HCT116 (cell line): ENCODE data around the gene FLRT1. TPM values are rescaled to one million over a fixed set of nuclear protein-coding genes. Genes with fewer than 3 reads are reported as not detected.

Experiments used
- ATAC-seq: fragments of 200-7000 bp; cut with Tn5 transposase; 2 replicates; pipeline ENCODE4 v1.9.1; 2020; ENCODE audit warnings: mild to moderate bottlenecking, moderate library complexity
- BruUV-seq: library from RNA; stranded (reverse); fragments of 400-500 nt; replicated peaks from 2 replicates; lab custom pipeline; 2021; lab: Mats Ljungman, UMichigan
- CTCF ChIA-PET: fragments of 300-600 bp; sonication (Branson Sonifier 250); formaldehyde crosslinking; loops from one replicate; lab custom pipeline; 2021; ENCODE audit warnings: antibody characterized with exemption; lab: Charles Lee
- POLR2A ChIA-PET: fragments of 300-600, 350-600 bp; sonication (Branson Sonifier 250); formaldehyde crosslinking; loops from one replicate; lab custom pipeline; 2021; ENCODE audit warnings: antibody characterized with exemption; lab: Charles Lee
- RAD21 ChIA-PET, 2 experiments: fragments of 300-600 bp; sonication (Branson Sonifier 250); formaldehyde crosslinking; loops; one replicate each; lab custom pipeline; 2023; ENCODE audit warnings: low total read pairs in 2 of 2; ENCODE audit not compliant: uncharacterized antibody in 2 of 2, unreplicated experiment in 2 of 2, low non-redundant PET in 1 of 2; lab: Charles Lee
- DNase-seq: peaks from one replicate; pipeline ENCODE4 v3.0.0-alpha.2; 2010; ENCODE audit warnings: low read depth, low spot score
- H2AFZ ChIP-seq: fragments of 200-600 bp; shearing (Covaris generic), sonication (generic); 2 replicates; pipeline ENCODE4 v1.6.1; 2017; ENCODE audit warnings: low read depth, mixed run types, mixed read lengths, antibody characterized with exemption, low read length; ENCODE audit not compliant: poor library complexity, severe bottlenecking
- H3K27ac ChIP-seq: 2 replicates; pipeline ENCODE4 v1.5.1; 2012; ENCODE audit warnings: low read depth, low read length
- H3K27me3 ChIP-seq: fragments of 200-600 bp; sonication (generic); 2 replicates; pipeline ENCODE4 v1.6.1; 2016; ENCODE audit warnings: mixed run types, low read length, mixed read lengths; ENCODE audit not compliant: insufficient read depth
- H3K36me3 ChIP-seq, 2 experiments: fragments of 200-500 bp in 1 of 2; fragments of 200-600 bp in 1 of 2; sonication (Bioruptor generic) in 1 of 2; sonication (generic) in 1 of 2; 2 replicates each; pipeline versions ENCODE4 v1.5.1 to v1.6.1; 2014 to 2016; ENCODE audit warnings: low read length in 2 of 2, inconsistent platforms in 1 of 2, mixed read lengths in 1 of 2, mixed run types in 1 of 2; ENCODE audit not compliant: insufficient read depth in 2 of 2, control insufficient read depth in 1 of 2
- H3K4me1 ChIP-seq, 2 experiments: fragments of 200-600 bp in 1 of 2; sonication (generic) in 1 of 2; 2 replicates each; pipeline versions ENCODE4 v1.5.1 to v1.6.1; 2012 to 2017; ENCODE audit warnings: low read length in 2 of 2, inconsistent platforms in 1 of 2, mild to moderate bottlenecking in 1 of 2, mixed read lengths in 1 of 2, mixed run types in 1 of 2, moderate library complexity in 1 of 2; ENCODE audit not compliant: insufficient read depth in 2 of 2, control insufficient read depth in 1 of 2
- H3K4me2 ChIP-seq: fragments of 200-600 bp; sonication (generic); 2 replicates; pipeline ENCODE4 v1.6.1; 2017; ENCODE audit warnings: mixed run types, low read length, mixed read lengths
- H3K4me3 ChIP-seq, 2 experiments: fragments of 200-600 bp in 1 of 2; sonication (generic) in 1 of 2; replicated peaks in 1 of 2; 2 replicates each; pipeline ENCODE4 v1.5.1; 2011 to 2016; ENCODE audit warnings: low read length in 2 of 2, control low read depth in 1 of 2, low read depth in 1 of 2, mild to moderate bottlenecking in 1 of 2, mixed read lengths in 1 of 2, mixed run types in 1 of 2
- H3K79me2 ChIP-seq: fragments of 200-600 bp; sonication (generic); 2 replicates; pipeline ENCODE4 v1.6.1; 2017; ENCODE audit warnings: mild to moderate bottlenecking, mixed run types, low read length, moderate library complexity, mixed read lengths; ENCODE audit not compliant: insufficient read depth
- H3K9ac ChIP-seq: fragments of 200-600 bp; sonication (generic); 2 replicates; pipeline ENCODE4 v1.6.1; 2016; ENCODE audit warnings: low read length, mixed read lengths
- H3K9me2 ChIP-seq: fragments of 200-600 bp; sonication (generic), shearing (Covaris generic); 2 replicates; pipeline ENCODE4 v1.6.1; 2017; ENCODE audit warnings: mixed run types, mild to moderate bottlenecking, moderate library complexity; ENCODE audit not compliant: insufficient read depth
- H3K9me3 ChIP-seq, 2 experiments: fragments of 200-500 bp in 1 of 2; fragments of 200-600 bp in 1 of 2; sonication (Bioruptor generic) in 1 of 2; sonication (generic) in 1 of 2; 2 replicates each; pipeline ENCODE4 v1.6.1; 2014 to 2017; ENCODE audit warnings: low read length in 2 of 2, mixed read lengths in 2 of 2, inconsistent platforms in 1 of 2, low read depth in 1 of 2, mild to moderate bottlenecking in 1 of 2, mixed run types in 1 of 2, moderate library complexity in 1 of 2; ENCODE audit not compliant: control insufficient read depth in 1 of 2, insufficient read depth in 1 of 2
- H4K20me1 ChIP-seq: fragments of 200-600 bp; sonication (generic), shearing (Covaris generic); 2 replicates; pipeline ENCODE4 v1.6.1; 2017; ENCODE audit warnings: mixed run types, mild to moderate bottlenecking, moderate library complexity; ENCODE audit not compliant: insufficient read depth
- EZH2 ChIP-seq: fragments of 200-600 bp; sonication (generic); IDR thresholded peaks from 2 replicates; pipeline ENCODE4 v1.6.1; 2017; ENCODE audit warnings: antibody characterized with exemption, mixed run types
- FOSL1 ChIP-seq: IDR thresholded peaks from 2 replicates; pipeline ENCODE4 v1.6.1; 2012; ENCODE audit warnings: low read depth
- POLR2A ChIP-seq: IDR thresholded peaks from 2 replicates; pipeline ENCODE4 v1.7.0; 2011; ENCODE audit warnings: borderline replicate concordance; ENCODE audit not compliant: insufficient read depth, insufficient read length; ENCODE audit errors: extremely low read depth
- POLR2AphosphoS5 ChIP-seq: IDR thresholded peaks from 2 replicates; pipeline ENCODE4 v1.6.1; 2011; ENCODE audit warnings: mild to moderate bottlenecking, low read depth, low read length, moderate library complexity
- ZBTB33 ChIP-seq: IDR thresholded peaks from 2 replicates; pipeline ENCODE4 v1.6.1; 2011; ENCODE audit warnings: mild to moderate bottlenecking, low read length, moderate library complexity; ENCODE audit not compliant: insufficient replicate concordance; ENCODE audit errors: extremely low read depth
- ZNF274 ChIP-seq: fragments of 200-500 bp; sonication (Bioruptor generic); IDR thresholded peaks from 2 replicates; pipeline ENCODE4 v1.6.1; 2014; ENCODE audit warnings: mild to moderate bottlenecking, low read depth, low read length, inconsistent platforms
- intact Hi-C: fragments of 100-400 bp; cut with micrococcal nuclease; formaldehyde crosslinking; loops from 2 replicates; pipeline ENCODE4 v1.10.0; 2022
- total RNA-seq: library from RNA; stranded (reverse); gene quantifications from one replicate; pipeline ENCODE4 v1.2.1, GENCODE V29; 2021; ENCODE audit not compliant: unreplicated experiment

FLRT1 gene
- total RNA-seq, 1 experiment from 2014 or later, result 0.15 TPM

GRCh38 chr11:64015510-64015909 is 20.2 kb upstream of the FLRT1 start:
- ChIA-PET POLR2A (interaction anchor here (1.6 kb wide), 1 partner anchor 8 kb away, joined by 10 read pairs; no protein-coding TSS in a partner anchor), RAD21 (interaction anchor here in 1 of 2 experiments (0.6 kb wide), 1 partner anchor 8 kb away, joined by 3 read pairs; no protein-coding TSS in a partner anchor), CTCF (no interaction called here)
- intact Hi-C loops, result no loop called here
- Histone ChIP-seq H3K36me3 (no peaks in the 10 kb centered on the region; a peak in 1 of 4 replicates), H3K79me2 (no peaks in the 10 kb centered on the region), H3K27ac (no peak overlapping the region), H3K9me2 (no peaks in the 10 kb centered on the region), H3K27me3 (no peaks in the 10 kb centered on the region), H2AFZ (no peak overlapping the region), H3K4me3 (no peak overlapping the region), H3K4me1 (no peaks in the 10 kb centered on the region), H3K9me3 (peaks cover 0 to 4% of the 10 kb centered on the region in 2 experiments; a peak in 1 of 4 replicates), H3K9ac (no peak overlapping the region), H4K20me1 (no peaks in the 10 kb centered on the region), H3K4me2 (no peak overlapping the region)
- ATAC-seq (no peak), DNase-seq (no peak)
- TF ChIP-seq ZNF274 (no peak), POLR2AphosphoS5 (no peak), FOSL1 (no peak)
- no TSS peak for BruUV-seq

DNA sequence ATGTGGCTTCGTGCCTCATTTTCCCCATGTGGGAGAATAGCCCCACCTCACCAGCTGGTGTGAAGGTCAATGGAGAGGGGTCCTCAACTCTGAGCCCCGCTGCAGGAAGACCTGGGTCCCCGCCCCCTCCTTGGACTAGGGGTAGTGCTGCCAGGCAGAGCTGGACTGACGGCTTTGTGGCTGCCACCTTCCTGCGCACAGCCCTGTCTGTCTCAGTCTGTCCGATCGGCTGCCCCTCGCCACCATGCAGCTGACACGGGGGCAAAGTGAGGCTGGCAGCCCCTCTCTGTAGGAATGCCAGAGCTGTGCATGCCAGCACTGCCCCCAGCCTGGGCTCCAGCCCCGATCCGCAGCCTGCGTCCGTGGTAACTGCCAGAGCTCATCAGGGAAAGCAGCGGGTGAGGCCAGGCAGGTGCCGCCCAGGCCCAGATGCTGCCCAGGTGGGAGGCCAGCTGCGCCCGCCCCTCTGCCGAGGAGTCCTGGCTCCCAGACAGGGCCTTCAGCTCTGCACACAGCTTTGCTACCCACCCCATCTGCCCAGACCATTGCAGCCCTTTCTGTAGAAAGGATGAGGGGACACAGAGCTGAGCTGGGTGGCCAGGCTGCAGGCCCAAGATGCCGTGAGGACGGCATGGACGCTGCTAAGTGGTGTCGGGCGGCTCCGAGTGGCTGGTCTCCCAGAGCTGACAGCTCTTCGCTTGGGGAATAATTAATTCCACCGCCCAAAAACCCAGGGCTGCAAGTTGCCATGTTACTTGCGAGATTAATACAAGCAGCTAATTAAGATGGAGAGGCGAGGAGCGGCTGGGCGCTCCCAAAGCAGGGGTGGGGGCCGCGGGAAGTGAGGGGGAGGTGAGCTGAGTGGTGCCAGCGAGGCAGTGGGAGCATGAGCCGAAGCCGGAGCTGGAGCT is 19.5 kb upstream of the FLRT1 start:
- H3K4me2 ChIP-seq, result no peak overlapping the region
- no TSS peak for BruUV-seq
- H2AFZ ChIP-seq, result no peak overlapping the region
- no peaks in the 10 kb centered on the region for H4K20me1 ChIP-seq
- ChIA-PET CTCF (no interaction called here), RAD21 (interaction anchor here in 1 of 2 experiments (0.6 kb wide), 1 partner anchor 8 kb away, joined by 3 read pairs; no protein-coding TSS in a partner anchor), POLR2A (interaction anchor here (1.6 kb wide), 1 partner anchor 9 kb away, joined by 10 read pairs; no protein-coding TSS in a partner anchor)
- H3K27me3 ChIP-seq, result no peaks in the 10 kb centered on the region
- H3K79me2 ChIP-seq, result no peaks in the 10 kb centered on the region
- DNase-seq (no peak), ATAC-seq (no peak)
- intact Hi-C loops, result no loop called here
- no peaks in the 10 kb centered on the region for H3K9me3 ChIP-seq
- H3K4me1 ChIP-seq, result no peaks in the 10 kb centered on the region
- H3K27ac ChIP-seq, result no peak overlapping the region
- H3K36me3 ChIP-seq, result no peaks in the 10 kb centered on the region
- no peak for TF ChIP-seq EZH2
- TF ChIP-seq POLR2A, result no peak
- no peak for TF ChIP-seq ZBTB33
- no peak overlapping the region for H3K9ac ChIP-seq
- H3K9me2 ChIP-seq, result no peaks in the 10 kb centered on the region
- no peak overlapping the region for H3K4me3 ChIP-seq
